GM11168 (cell line): ENCODE measurements around the gene SYT11.

ENCODE experiments used
- in situ Hi-C: fragments of 300-500 bp; cut with MboI; formaldehyde crosslinking; loops from one replicate; pipeline ENCODE4 v1.12.0; 2022; ENCODE audit warnings: low sequenced_read_pairs; ENCODE audit not compliant: unreplicated experiment

Gene SYT11

GRCh38 chr1:155859881-155860871 is 809 bp downstream of the SYT11 start:
- in situ Hi-C loops: no loop called here

DNA sequence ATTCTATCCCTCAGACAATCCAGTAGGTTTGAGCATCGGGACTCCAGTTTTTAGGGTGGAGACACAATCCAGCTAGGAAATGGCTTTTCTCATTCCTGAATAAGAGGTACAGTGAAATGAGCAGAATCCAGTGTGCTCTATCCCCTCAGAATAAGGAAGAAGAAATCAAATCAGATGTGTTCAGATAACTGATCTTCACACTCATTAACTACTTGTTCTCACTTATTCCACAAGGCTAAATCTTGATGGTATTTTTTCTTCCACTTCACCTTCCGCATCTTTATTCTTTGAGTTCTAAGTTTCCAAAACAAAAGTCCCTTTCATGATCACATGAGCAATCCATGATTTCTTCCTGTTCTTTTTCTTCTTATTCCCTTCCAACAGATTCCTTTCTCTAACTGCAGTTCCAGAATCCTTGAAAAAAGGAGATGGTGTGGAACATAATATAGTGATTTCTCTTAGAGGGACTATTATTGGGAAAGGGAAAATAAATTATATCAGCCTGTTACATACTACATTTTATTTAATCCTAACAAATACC is 1.7 kb downstream of the SYT11 start:
- in situ Hi-C loops: no loop called here

- in situ Hi-C loops: no loop called here
Observed at GRCh38 chr1:155861896-155862295, 2.5 kb downstream of the SYT11 start.

DNA sequence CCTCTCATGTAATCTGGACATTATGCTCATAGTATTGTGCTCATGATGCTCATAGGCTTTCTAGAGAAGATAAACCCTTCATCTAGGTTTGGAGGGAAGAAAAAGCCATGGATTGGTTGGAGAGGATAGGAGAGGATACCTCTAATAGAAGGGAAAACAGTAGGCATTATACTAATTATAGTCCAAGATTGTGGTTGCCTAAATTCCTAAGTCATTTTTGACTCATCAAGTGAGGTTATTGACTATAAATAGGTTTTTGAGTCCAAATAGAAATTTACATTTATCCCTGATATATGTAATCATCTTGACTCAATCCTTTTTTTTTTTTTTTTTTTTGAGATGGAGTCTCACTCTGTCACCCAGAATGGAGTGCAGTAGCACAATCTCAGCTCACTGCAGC is 5.0 kb downstream of the SYT11 start:
- in situ Hi-C loops: no loop called here

DNA sequence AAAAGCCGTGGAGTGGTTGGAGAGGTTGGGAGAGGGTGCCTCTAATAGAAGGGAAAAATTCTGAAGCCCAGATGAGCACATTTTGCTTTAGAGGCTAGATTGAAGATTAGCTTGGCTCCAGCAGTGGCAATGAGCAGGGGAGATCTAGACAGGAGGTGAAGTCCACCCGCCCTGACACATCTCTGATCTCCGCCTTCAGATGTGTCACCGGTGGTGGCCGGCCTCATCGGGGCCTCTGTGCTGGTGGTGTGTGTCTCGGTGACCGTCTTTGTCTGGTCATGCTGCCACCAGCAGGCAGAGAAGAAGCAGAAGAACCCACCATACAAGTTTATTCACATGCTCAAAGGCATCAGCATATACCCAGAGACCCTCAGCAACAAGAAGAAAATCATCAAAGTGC is 8.4 kb downstream of the SYT11 start:
- in situ Hi-C loops: no loop called here

GRCh38 chr1:155871390-155871789 is 12.0 kb downstream of the SYT11 start:
- in situ Hi-C loops: no loop called here

- in situ Hi-C loops: no loop called here
Observed at GRCh38 chr1:155872527-155872926, 13.2 kb downstream of the SYT11 start.

DNA sequence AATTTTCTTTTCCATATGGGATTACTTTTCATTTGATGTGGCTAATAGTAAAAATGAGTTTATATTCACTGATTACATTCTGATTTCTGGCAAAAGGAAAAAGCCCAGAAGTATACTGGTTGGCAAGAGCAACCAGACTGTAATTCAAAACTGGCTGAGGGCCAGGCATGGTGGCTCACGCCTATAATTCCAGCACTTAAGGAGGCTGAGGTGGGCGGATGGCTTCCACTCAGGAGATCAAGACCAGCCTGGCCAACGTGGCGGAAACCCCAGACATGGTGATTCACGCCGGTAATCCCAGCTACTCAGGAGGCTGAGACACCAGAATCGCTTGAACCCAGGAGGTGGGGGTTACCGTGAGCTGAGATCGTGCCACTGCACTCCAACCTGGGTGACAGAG is 14.5 kb downstream of the SYT11 start:
- in situ Hi-C loops: no loop called here

GRCh38 chr1:155877945-155878344 is 18.6 kb downstream of the SYT11 start:
- in situ Hi-C loops: no loop called here

DNA sequence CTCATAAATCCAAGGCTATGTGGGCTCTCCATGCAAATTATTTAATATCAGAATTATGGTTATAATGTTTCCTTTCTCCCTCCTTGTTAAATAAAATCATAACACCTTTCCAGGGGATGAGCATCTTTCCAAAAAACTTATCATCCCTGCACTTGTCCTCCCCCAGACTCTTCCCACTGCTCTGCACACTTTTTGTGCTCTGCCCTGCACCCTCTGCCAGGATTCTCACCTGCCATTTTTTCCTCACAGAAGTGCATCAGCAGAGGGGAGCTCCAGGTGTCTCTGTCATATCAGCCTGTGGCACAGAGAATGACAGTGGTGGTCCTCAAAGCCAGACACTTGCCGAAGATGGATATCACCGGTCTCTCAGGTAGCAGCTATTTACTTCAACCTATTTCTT is 20.9 kb downstream of the SYT11 start:
- in situ Hi-C loops: no loop called here

DNA sequence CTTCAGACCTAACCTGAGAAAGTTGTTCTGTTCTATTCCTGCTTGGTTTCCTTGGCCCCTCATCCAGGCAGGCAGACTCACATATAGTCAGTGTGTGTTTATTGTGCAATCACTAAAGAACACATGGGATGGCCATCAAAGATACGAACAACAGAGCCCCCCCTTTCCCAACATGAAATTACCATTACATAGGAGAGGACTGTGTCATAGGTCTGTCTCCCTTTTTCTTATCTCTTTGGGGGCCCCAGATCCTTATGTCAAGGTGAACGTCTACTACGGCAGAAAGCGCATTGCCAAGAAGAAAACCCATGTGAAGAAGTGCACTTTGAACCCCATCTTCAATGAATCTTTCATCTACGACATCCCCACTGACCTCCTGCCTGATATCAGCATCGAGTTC is 21.6 kb downstream of the SYT11 start:
- in situ Hi-C loops: no loop called here

GRCh38 chr1:155882235-155882634 is 22.9 kb downstream of the SYT11 start:
- in situ Hi-C loops: no loop called here

DNA sequence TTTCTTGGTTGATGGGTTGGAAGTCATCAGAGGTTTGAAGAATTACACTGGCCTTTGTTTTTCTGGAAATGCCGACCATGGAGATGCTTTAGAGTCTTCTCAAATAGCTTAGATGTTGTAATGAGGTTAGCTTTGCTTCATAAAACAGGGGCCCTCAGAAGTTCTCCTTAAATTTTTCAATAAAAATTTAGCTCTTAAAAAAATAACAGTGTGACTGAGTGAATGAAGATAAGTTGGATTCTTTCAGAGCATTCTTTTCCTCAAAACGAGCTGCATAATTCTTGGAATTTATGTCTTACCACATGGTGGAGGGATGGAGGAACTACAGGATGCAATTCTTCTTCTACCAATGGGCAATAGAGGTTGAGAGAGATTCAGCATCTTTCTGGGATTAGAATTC is 23.4 kb downstream of the SYT11 start:
- in situ Hi-C loops: no loop called here

- in situ Hi-C loops: no loop called here
Observed at GRCh38 chr1:155884031-155884960, 24.9 kb downstream of the SYT11 start.

DNA sequence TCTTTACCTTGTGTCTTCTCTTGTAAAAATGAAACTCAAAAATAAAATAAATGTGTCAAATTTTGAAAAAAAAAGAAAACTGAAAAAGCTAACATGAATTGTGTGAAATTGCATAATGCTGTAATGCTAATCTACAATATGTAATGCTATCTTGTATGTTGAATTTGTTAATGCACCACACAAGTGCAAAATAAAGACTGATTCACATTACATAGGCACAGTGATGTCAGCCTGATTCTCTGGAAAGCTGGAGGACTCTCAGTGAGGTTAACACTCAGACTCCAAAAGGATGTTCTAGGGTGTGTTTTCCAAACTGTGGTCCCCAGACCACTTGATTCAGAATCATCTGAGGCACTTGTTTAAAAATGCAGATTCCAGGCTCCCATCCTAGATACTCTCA is 25.6 kb downstream of the SYT11 start:
- in situ Hi-C loops: no loop called here

GRCh38 chr1:155888481-155888880 is 29.1 kb downstream of the SYT11 start:
- in situ Hi-C loops: no loop called here

DNA sequence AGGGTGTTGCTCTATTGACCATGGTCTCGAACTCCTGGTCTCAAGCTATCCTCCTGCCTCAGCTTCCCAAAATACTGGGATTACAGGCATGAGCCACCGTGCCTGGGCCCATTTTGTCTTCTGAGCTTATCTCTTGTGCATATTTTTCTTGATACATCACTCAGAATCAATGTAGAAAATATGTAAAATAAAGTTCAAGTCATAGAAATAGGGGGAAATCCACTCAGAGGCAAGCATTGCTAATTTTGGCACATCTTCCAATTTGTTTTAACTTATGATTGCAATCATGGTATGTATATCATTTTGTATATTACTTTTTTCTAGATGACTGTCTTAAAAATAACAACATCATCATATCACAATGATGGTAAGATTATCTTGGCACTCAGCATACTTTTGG is 30.2 kb downstream of the SYT11 start:
- in situ Hi-C loops: no loop called here

- in situ Hi-C loops: no loop called here
Observed at GRCh38 chr1:155890251-155890650, 30.9 kb downstream of the SYT11 start.

DNA sequence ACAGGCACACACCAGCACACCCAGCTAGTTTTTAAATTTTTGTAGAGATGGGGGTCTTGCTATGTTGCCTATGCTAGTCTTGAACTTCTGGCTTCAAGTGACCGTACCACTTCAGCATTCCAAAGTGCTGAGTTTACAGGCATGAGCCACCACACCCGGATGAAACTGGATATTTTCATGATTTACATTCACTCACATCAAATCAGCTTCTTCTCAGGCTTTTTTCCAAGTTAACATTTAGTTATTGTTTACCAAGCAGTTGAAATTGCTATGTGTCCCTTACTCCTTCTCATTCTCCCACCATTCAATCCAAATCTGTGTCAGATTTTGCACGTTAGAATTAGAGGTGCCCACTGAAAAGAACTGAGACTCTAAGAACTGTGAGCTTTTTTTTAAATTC is 33.4 kb downstream of the SYT11 start:
- in situ Hi-C loops: no loop called here

- in situ Hi-C loops: no loop called here
Observed at GRCh38 chr1:155893389-155894142, 34.2 kb downstream of the SYT11 start.
